Measurements from ENCODE around the gene TTF1. TPM values are rescaled to one million over a fixed set of nuclear protein-coding genes. Genes with fewer than 3 reads are reported as not detected.

TTF1 gene
- total RNA-seq, 4 donors from 2014 or later = 11.9 to 18.2 (median 12.8) TPM

- Histone ChIP-seq H3K4me3 (no peak overlapping the region), H3K36me3 (no peaks in the 10 kb centered on the region), H3K27me3 (peaks cover 14 to 34% (median 22%) of the 10 kb centered on the region in 3 donors), H3K4me1 (no peaks in the 10 kb centered on the region), H3K27ac (no peak overlapping the region), H3K9me3 (no peaks in the 10 kb centered on the region)
- TF ChIP-seq CTCF (IDR thresholded peaks at IDR 0.05 in 4 of 5, conservative IDR thresholded peaks at IDR 0.05 in 1 of 5) = no peak
- TF ChIP-seq POLR2A (IDR thresholded peaks at IDR 0.05) = no peak
- in situ Hi-C loops (cut with MboI; ENCODE audit: low sequenced_read_pairs in 4 of 4) (no loop called here), intact Hi-C loops (cut with DNase I; ENCODE audit: low total_unique reads) (no loop called here)
- no peak for ATAC-seq
- no peak for DNase-seq
Measured at GRCh38 chr9:132425675-132426062, 19.0 kb upstream of the TTF1 start.

GRCh38 chr9:132424857-132425674 is 18.4 kb upstream of the TTF1 start:
- no peak overlapping the region for H3K4me3 ChIP-seq
- peaks cover 14 to 31% (median 22%) of the 10 kb centered on the region in 3 donors for H3K27me3 ChIP-seq
- in situ Hi-C loops (cut with MboI; ENCODE audit: low sequenced_read_pairs in 4 of 4) (loop anchor here in 2 of 4 donors (25.0 kb wide), 3 partner anchors 87 to 663 kb away; no protein-coding TSS in a partner anchor), intact Hi-C loops (cut with DNase I; ENCODE audit: low total_unique reads) (no loop called here)
- H3K9me3 ChIP-seq = no peaks in the 10 kb centered on the region
- DNase-seq (no peak), ATAC-seq (no peak)
- H3K27ac ChIP-seq = no peak overlapping the region
- TF ChIP-seq POLR2A (IDR thresholded peaks at IDR 0.05) (no peak), CTCF (IDR thresholded peaks at IDR 0.05 in 4 of 5, conservative IDR thresholded peaks at IDR 0.05 in 1 of 5) (no peak)
- H3K36me3 ChIP-seq = no peaks in the 10 kb centered on the region
- no peaks in the 10 kb centered on the region for H3K4me1 ChIP-seq

GRCh38 chr9:132423503-132423902 is 16.9 kb upstream of the TTF1 start:
- H3K36me3 ChIP-seq = no peaks in the 10 kb centered on the region
- no peak for TF ChIP-seq POLR2A (IDR thresholded peaks at IDR 0.05)
- no peak for TF ChIP-seq CTCF (IDR thresholded peaks at IDR 0.05 in 4 of 5, conservative IDR thresholded peaks at IDR 0.05 in 1 of 5)
- intact Hi-C loops (cut with DNase I; ENCODE audit: low total_unique reads) (no loop called here), in situ Hi-C loops (cut with MboI; ENCODE audit: low sequenced_read_pairs in 4 of 4) (loop anchor here in 2 of 4 donors (25.0 kb wide), 3 partner anchors 89 to 661 kb away; no protein-coding TSS in a partner anchor)
- no peak for DNase-seq
- H3K9me3 ChIP-seq = no peaks in the 10 kb centered on the region
- H3K4me1 ChIP-seq = no peaks in the 10 kb centered on the region
- ATAC-seq = no peak
- H3K27me3 ChIP-seq = peaks cover 28 to 34% (median 28%) of the 10 kb centered on the region in 3 donors
- no peak overlapping the region for H3K27ac ChIP-seq
- no peak overlapping the region for H3K4me3 ChIP-seq

DNA sequence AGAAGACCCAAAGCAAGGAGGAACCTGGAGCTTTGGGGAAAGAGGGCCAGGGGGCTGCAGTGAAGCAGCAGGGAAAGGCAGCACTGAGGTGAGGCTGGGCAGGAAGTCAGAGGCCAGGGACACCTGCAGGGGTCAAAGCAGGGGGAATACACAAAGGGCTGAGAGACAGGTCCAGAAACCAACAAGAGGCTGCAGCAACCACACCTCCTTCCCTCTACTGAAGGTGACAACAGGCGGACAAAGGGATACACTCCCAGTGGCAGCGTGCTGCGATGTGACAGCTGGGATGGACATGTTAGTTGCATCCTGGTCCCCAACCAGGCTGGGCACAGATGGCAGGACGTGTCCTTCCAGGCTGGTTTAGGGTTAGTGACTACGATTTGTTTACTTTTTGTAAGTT is 15.9 kb upstream of the TTF1 start:
- Histone ChIP-seq H3K4me1 (no peaks in the 10 kb centered on the region), H3K36me3 (no peaks in the 10 kb centered on the region), H3K27me3 (peaks cover 36 to 37% (median 37%) of the 10 kb centered on the region in 3 donors), H3K9me3 (no peaks in the 10 kb centered on the region), H3K27ac (no peak overlapping the region), H3K4me3 (no peak overlapping the region)
- TF ChIP-seq CTCF (IDR thresholded peaks at IDR 0.05 in 4 of 5, conservative IDR thresholded peaks at IDR 0.05 in 1 of 5) = no peak
- TF ChIP-seq POLR2A (IDR thresholded peaks at IDR 0.05) = no peak
- intact Hi-C loops (cut with DNase I; ENCODE audit: low total_unique reads) (no loop called here), in situ Hi-C loops (cut with MboI; ENCODE audit: low sequenced_read_pairs in 4 of 4) (loop anchor here in 2 of 4 donors (25.0 kb wide), 3 partner anchors 90 to 660 kb away; no protein-coding TSS in a partner anchor)
- DNase-seq (no peak), ATAC-seq (no peak)

Measured in gastrocnemius medialis (tissue), 4 donors.